HG03045 (cell line): ENCODE data around the gene GRAMD1B.
"Not testable (repeated sequence)": the region's sequence is repeated elsewhere in the genome, so short reads cannot be mapped to it uniquely, and the experiment has no call there.

Experiments
- ATAC-seq: cut with Tn5 transposase; IDR thresholded peaks from one replicate; pipeline ENCODE4 v1.9.1; 2021; ENCODE audit warnings: mild to moderate bottlenecking, moderate library complexity; ENCODE audit not compliant: unreplicated experiment

Gene GRAMD1B

GRCh38 chr11:123505546-123506299 lies 75.7 kb downstream of the GRAMD1B start:
- peak; percentile 67 for ATAC-seq

GRCh38 chr11:123507043-123507442 lies 77.0 kb downstream of the GRAMD1B start:
- no peak for ATAC-seq

- no peak for ATAC-seq
Measured at GRCh38 chr11:123509737-123510578, 79.9 kb downstream of the GRAMD1B start.

GRCh38 chr11:123510579-123510905 lies 80.5 kb downstream of the GRAMD1B start:
- no peak for ATAC-seq

GRCh38 chr11:123511037-123511870 lies 81.2 kb downstream of the GRAMD1B start:
- peak; percentile 90 for ATAC-seq

GRCh38 chr11:123513309-123513708 lies 83.2 kb downstream of the GRAMD1B start:
- ATAC-seq = not testable (repeated sequence)

- ATAC-seq = no peak
Measured at GRCh38 chr11:123516238-123516637, 86.2 kb downstream of the GRAMD1B start.

- ATAC-seq = peak; percentile 49
Measured at GRCh38 chr11:123517559-123518364, 87.7 kb downstream of the GRAMD1B start.

GRCh38 chr11:123518496-123519054 lies 88.5 kb downstream of the GRAMD1B start:
- no peak for ATAC-seq

- ATAC-seq = no peak
Measured at GRCh38 chr11:123519055-123519796, 89.2 kb downstream of the GRAMD1B start.

GRCh38 chr11:123519797-123520193 lies 89.7 kb downstream of the GRAMD1B start:
- no peak for ATAC-seq

GRCh38 chr11:123520476-123520875 lies 90.4 kb downstream of the GRAMD1B start:
- not testable (repeated sequence) for ATAC-seq

- no peak for ATAC-seq
Measured at GRCh38 chr11:123521001-123521400, 90.9 kb downstream of the GRAMD1B start.

GRCh38 chr11:123521930-123522329 lies 91.9 kb downstream of the GRAMD1B start:
- no peak for ATAC-seq

- ATAC-seq = no peak
Measured at GRCh38 chr11:123523539-123523938, 93.5 kb downstream of the GRAMD1B start.

GRCh38 chr11:123525097-123525496 lies 95.0 kb downstream of the GRAMD1B start:
- no peak for ATAC-seq

- ATAC-seq = no peak
Measured at GRCh38 chr11:123525511-123525918, 95.4 kb downstream of the GRAMD1B start.

GRCh38 chr11:123526027-123526805 lies 96.1 kb downstream of the GRAMD1B start:
- no peak for ATAC-seq

- no peak for ATAC-seq
Measured at GRCh38 chr11:123526918-123527317, 96.8 kb downstream of the GRAMD1B start.
